HepG2 (cell line): ENCODE measurements around the gene CNOT6. TPM values are rescaled to one million over a fixed set of nuclear protein-coding genes. Genes with fewer than 3 reads are reported as not detected.

ENCODE experiments used
- ATAC-seq: fragments of 200-7000 bp; cut with Tn5 transposase; 3 replicates; pipeline ENCODE4 v1.9.1; 2020; ENCODE audit warnings: mild to moderate bottlenecking, moderate library complexity
- BruUV-seq: library from RNA; stranded (reverse); fragments of 400-500 nt; replicated peaks from 2 replicates; lab custom pipeline; 2021; lab: Mats Ljungman, UMichigan
- CTCF ChIA-PET: fragments of 300-600 bp; formaldehyde crosslinking; extraction: SDS; loops from one replicate; lab custom pipeline; 2021; ENCODE audit warnings: low total read pairs, inconsistent platforms, low intra/inter-chr PET ratio; lab: Yijun Ruan, JAX
- POLR2A ChIA-PET: fragments of 350-600 bp; sonication (Branson Sonifier 250); formaldehyde crosslinking; loops from one replicate; lab custom pipeline; 2020; ENCODE audit warnings: antibody characterized with exemption, inconsistent platforms; lab: Yijun Ruan, JAX
- DNase-seq: peaks from one replicate; pipeline ENCODE4 v3.0.0-alpha.2; 2015; ENCODE audit warnings: low spot score
- FAIRE-seq: peaks from 3 replicates; lab custom pipeline; 2011; peaks lifted over from hg19 to GRCh38; lab: Jason Lieb, UNC
- H2AFZ ChIP-seq: one replicate; pipeline ENCODE4 v1.6.1; 2011; ENCODE audit warnings: low read length, inconsistent platforms
- H3K27ac ChIP-seq: fragments of 300-600 bp; 3 replicates; pipeline ENCODE4 v1.8.0; 2011; ENCODE audit warnings: mixed run types, mild to moderate bottlenecking, mixed read lengths, low read length, inconsistent platforms; ENCODE audit not compliant: insufficient read depth; ENCODE audit errors: extremely low read length
- H3K27me3 ChIP-seq, 2 experiments: fragments of 200-600 bp in 1 of 2; 2 replicates in 1 of 2; 3 replicates in 1 of 2; pipeline versions ENCODE4 v1.6.0 to v1.8.0; 2011; ENCODE audit warnings: low read length in 2 of 2, mild to moderate bottlenecking in 2 of 2, moderate library complexity in 2 of 2, inconsistent platforms in 1 of 2; ENCODE audit not compliant: insufficient read depth in 2 of 2, control insufficient read depth in 1 of 2
- H3K36me3 ChIP-seq, 2 experiments: fragments of 200-600 bp in 1 of 2; replicated peaks in 1 of 2; 2 replicates in 1 of 2; 3 replicates in 1 of 2; pipeline versions ENCODE4 v1.5.1 to v1.8.0; 2011; ENCODE audit warnings: low read length in 2 of 2, inconsistent platforms in 1 of 2; ENCODE audit not compliant: insufficient read depth in 2 of 2, control insufficient read depth in 1 of 2
- H3K4me1 ChIP-seq: 2 replicates; pipeline ENCODE4 v1.5.1; 2012; ENCODE audit warnings: low read length, inconsistent platforms; ENCODE audit not compliant: insufficient read depth
- H3K4me2 ChIP-seq: 2 replicates; pipeline ENCODE4 v1.6.0; 2011; ENCODE audit warnings: low read depth, low read length, inconsistent platforms
- H3K4me3 ChIP-seq, 3 experiments: fragments of 200-600 bp in 1 of 3; sonication (generic), shearing (Covaris generic) in 1 of 3; replicated peaks in 1 of 3; 2 replicates each; pipeline ENCODE4 v1.5.1; 2011 to 2016; ENCODE audit warnings: low read length in 3 of 3, inconsistent platforms in 2 of 3, low read depth in 2 of 3, mild to moderate bottlenecking in 2 of 3, control low read depth in 1 of 3, mixed read lengths in 1 of 3; ENCODE audit not compliant: insufficient read depth in 1 of 3
- H3K79me2 ChIP-seq: one replicate; pipeline ENCODE4 v1.6.1; 2011; ENCODE audit warnings: low read length, inconsistent platforms; ENCODE audit not compliant: insufficient read depth
- H3K9ac ChIP-seq: 2 replicates; pipeline ENCODE4 v1.6.0; 2011; ENCODE audit warnings: mild to moderate bottlenecking, low read depth, low read length, inconsistent platforms; ENCODE audit not compliant: insufficient read depth
- H3K9me3 ChIP-seq: 2 replicates; pipeline ENCODE4 v1.5.1; 2012; ENCODE audit warnings: mild to moderate bottlenecking, low read length
- H4K20me1 ChIP-seq: 2 replicates; pipeline ENCODE4 v1.6.0; 2011; ENCODE audit warnings: inconsistent platforms, mild to moderate bottlenecking, low read length, moderate library complexity; ENCODE audit not compliant: insufficient read depth
- CHD2 ChIP-seq: IDR thresholded peaks from 2 replicates; pipeline ENCODE4 v1.6.1; 2011; ENCODE audit warnings: low read depth, low read length, improper control_type of control experiment
- HNRNPL ChIP-seq: fragments of 200-400 bp; formaldehyde crosslinking; IDR thresholded peaks from 2 replicates; pipeline ENCODE4 v1.6.1; 2017; ENCODE audit warnings: mild to moderate bottlenecking, low read depth, low read length
- ISX ChIP-seq: sonication (generic); formaldehyde crosslinking; conservative IDR thresholded peaks from 2 replicates; pipeline ENCODE4 v1.5.0; 2020; ENCODE audit warnings: missing genetic modification reagents
- KAT7 ChIP-seq: IDR thresholded peaks from 2 replicates; pipeline ENCODE4 v1.6.1; 2018; ENCODE audit warnings: borderline replicate concordance, missing compliant biosample characterization
- KLF9 ChIP-seq: IDR thresholded peaks from 2 replicates; pipeline ENCODE4 v1.6.1; 2016; ENCODE audit warnings: low read depth
- NFE2L1 ChIP-seq: sonication (generic); formaldehyde crosslinking; IDR thresholded peaks from 2 replicates; pipeline ENCODE4 v1.4.0; 2020; ENCODE audit warnings: missing genetic modification reagents, mild to moderate bottlenecking, borderline replicate concordance
- SALL2 ChIP-seq: sonication (generic); formaldehyde crosslinking; IDR thresholded peaks from 2 replicates; pipeline ENCODE4 v1.8.1; 2023; ENCODE audit warnings: mild to moderate bottlenecking, missing genetic modification reagents, inconsistent platforms
- TARDBP ChIP-seq: sonication (generic); formaldehyde crosslinking; IDR thresholded peaks from 2 replicates; pipeline ENCODE4 v1.8.0; 2022; ENCODE audit warnings: mild to moderate bottlenecking, missing genetic modification reagents
- ZNF263 ChIP-seq: sonication (generic); formaldehyde crosslinking; IDR thresholded peaks from 2 replicates; pipeline ENCODE4 v1.4.0; 2020; ENCODE audit warnings: missing genetic modification reagents
- ZNF546 ChIP-seq: sonication (generic); formaldehyde crosslinking; conservative IDR thresholded peaks from 2 replicates; pipeline ENCODE4 v1.8.1; 2023; ENCODE audit warnings: mild to moderate bottlenecking, missing genetic modification reagents
- ZNF550 ChIP-seq: sonication (generic); formaldehyde crosslinking; IDR thresholded peaks from 2 replicates; pipeline ENCODE4 v1.4.0; 2020; ENCODE audit warnings: mild to moderate bottlenecking, missing genetic modification reagents, borderline replicate concordance
- ZNF761 ChIP-seq: sonication (generic); formaldehyde crosslinking; conservative IDR thresholded peaks from 2 replicates; pipeline ENCODE4 v1.4.0; 2020; ENCODE audit warnings: mild to moderate bottlenecking, missing genetic modification reagents
- ZSCAN31 ChIP-seq: sonication (generic); formaldehyde crosslinking; IDR thresholded peaks from 2 replicates; pipeline ENCODE4 v1.5.0; 2020; ENCODE audit warnings: low read depth, mild to moderate bottlenecking, missing genetic modification reagents
- WGBS: methylation state at CpG from one replicate; pipeline ENCODE4 v1.1.6; 2017; ENCODE audit warnings: low lambda C conversion rate; 5-methylcytosine and 5-hydroxymethylcytosine counted together
- in situ Hi-C: cut with HindIII; loops from 2 replicates; pipeline ENCODE4 v1.10.0; 2017; ENCODE audit warnings: low pct_unique_long_range_greater_than_20kb; ENCODE audit not compliant: extremely low pct_ligation_motif_present
- intact Hi-C: fragments of 100-400 bp; cut with micrococcal nuclease; formaldehyde crosslinking; loops from one replicate; pipeline ENCODE4 v1.10.0; 2022; ENCODE audit not compliant: unreplicated experiment
- polyA plus RNA-seq, 8 experiments: library from polyadenylated mRNA; depleted of rRNA in 3 of 8; stranded (reverse) in 7 of 8; unstranded in 1 of 8; fragments of >200 nt; fragmentation: Illumina TruSeq in 4 of 8; extraction: Trizol in 4 of 8; gene quantifications; 2 replicates each; pipeline versions ENCODE4 v1.2.1 to v1.2.3, GENCODE V29; 2011 to 2016; ENCODE audit warnings: low read depth in 4 of 8, missing spikeins in 1 of 8, mixed read lengths in 1 of 8; ENCODE audit not compliant: insufficient read depth in 1 of 8
- total RNA-seq, 5 experiments: library from RNA; depleted of rRNA; stranded (reverse); fragments of >200 nt; fragmentation: Illumina TruSeq; extraction: Trizol; gene quantifications; 2 replicates each; pipeline ENCODE4 v1.2.3, GENCODE V29; 2016; ENCODE audit warnings: low read depth in 1 of 5
- TF ChIP-seq, protein P1 (sequence below): sonication (generic); formaldehyde crosslinking; IDR thresholded peaks from 2 replicates; pipeline ENCODE4 v1.4.0; 2020; ENCODE audit warnings: missing genetic modification reagents
- TF ChIP-seq, protein P2 (sequence below), 2 experiments: sonication (generic) in 1 of 2; formaldehyde crosslinking in 1 of 2; IDR thresholded peaks; 2 replicates each; pipeline versions ENCODE4 v1.4.0 to v1.6.1; 2018 to 2020; ENCODE audit warnings: missing genetic modification reagents in 2 of 2, borderline replicate concordance in 1 of 2, low read depth in 1 of 2, mild to moderate bottlenecking in 1 of 2, missing biosample characterization in 1 of 2
- TF ChIP-seq, protein P3 (sequence below): sonication (generic); formaldehyde crosslinking; conservative IDR thresholded peaks from 2 replicates; pipeline ENCODE4 v1.8.0; 2022; ENCODE audit warnings: mild to moderate bottlenecking, moderate library complexity, missing genetic modification reagents
- TF ChIP-seq, protein P4 (sequence below): conservative IDR thresholded peaks from 2 replicates; pipeline ENCODE4 v1.6.1; 2018; ENCODE audit warnings: missing genetic modification reagents
- TF ChIP-seq, protein P5 (sequence below): sonication (generic); formaldehyde crosslinking; IDR thresholded peaks from 2 replicates; pipeline ENCODE4 v1.4.0; 2020; ENCODE audit warnings: mild to moderate bottlenecking, missing genetic modification reagents

CNOT6 gene
- total and polyA plus RNA-seq, 2 of the 13 experiments (the other 11 are each of a cell fraction or from before 2014, with no cell fraction given), result 8.8 to 9.1 TPM

DNA sequence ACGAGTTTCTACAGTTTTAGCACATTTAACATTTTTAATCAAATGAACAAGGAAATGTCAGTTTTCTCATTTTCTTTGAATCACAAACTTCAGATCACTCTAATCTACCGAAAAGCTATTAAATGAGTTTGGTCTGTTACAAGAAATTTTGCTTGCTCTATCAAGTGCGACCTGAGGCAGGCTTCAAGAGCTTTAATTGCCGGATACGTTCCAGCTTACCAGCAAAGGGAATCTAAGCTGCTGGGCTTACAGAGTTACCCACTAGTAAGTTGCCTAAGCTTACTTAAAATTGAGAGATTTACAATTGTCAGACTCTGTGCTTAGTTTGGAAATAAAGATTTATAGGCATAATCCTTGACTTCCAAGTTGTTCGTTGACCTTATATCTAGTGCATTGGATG lies 86.5 kb downstream of the CNOT6 start:
- FAIRE-seq, result no peak
- no peak overlapping the region for H3K4me3 ChIP-seq

More for the DNA sequence above, 86.5 kb downstream of the CNOT6 start:
- Histone ChIP-seq H3K9ac (no peak overlapping the region), H2AFZ (no peak overlapping the region), H3K27ac (no peak overlapping the region), H4K20me1 (no peaks in the 10 kb centered on the region), H3K4me2 (no peak overlapping the region), H3K79me2 (no peaks in the 10 kb centered on the region), H3K27me3 (no peaks in the 10 kb centered on the region), H3K36me3 (peaks cover 0 to 5% of the 10 kb centered on the region in 2 experiments; a peak in 2 of 5 replicates), H3K4me1 (no peaks in the 10 kb centered on the region), H3K9me3 (no peaks in the 10 kb centered on the region)
- no TSS peak for BruUV-seq
- WGBS, result 90% methylated on average over 6 of the region's 6 CpGs
- intact Hi-C loops (no loop called here), in situ Hi-C loops (no loop called here)
- ChIA-PET CTCF (no interaction called here), POLR2A (no interaction called here)
- DNase-seq, result no peak
- TF ChIP-seq HNRNPL, result no peak
- no peak for TF ChIP-seq ZSCAN31 (CRISPR knock-in tag)
- TF ChIP-seq ZNF761 (CRISPR knock-in tag), result no peak
- TF ChIP-seq TARDBP (CRISPR knock-in tag), result no peak
- TF ChIP-seq ZNF550 (CRISPR knock-in tag), result no peak
- TF ChIP-seq ISX (CRISPR knock-in tag), result no peak
- TF ChIP-seq KAT7 (CRISPR knock-in tag), result no peak
- TF ChIP-seq ZNF263 (CRISPR knock-in tag), result no peak
- no peak for TF ChIP-seq KLF9 (CRISPR knock-in tag)
- TF ChIP-seq, protein P1, sequence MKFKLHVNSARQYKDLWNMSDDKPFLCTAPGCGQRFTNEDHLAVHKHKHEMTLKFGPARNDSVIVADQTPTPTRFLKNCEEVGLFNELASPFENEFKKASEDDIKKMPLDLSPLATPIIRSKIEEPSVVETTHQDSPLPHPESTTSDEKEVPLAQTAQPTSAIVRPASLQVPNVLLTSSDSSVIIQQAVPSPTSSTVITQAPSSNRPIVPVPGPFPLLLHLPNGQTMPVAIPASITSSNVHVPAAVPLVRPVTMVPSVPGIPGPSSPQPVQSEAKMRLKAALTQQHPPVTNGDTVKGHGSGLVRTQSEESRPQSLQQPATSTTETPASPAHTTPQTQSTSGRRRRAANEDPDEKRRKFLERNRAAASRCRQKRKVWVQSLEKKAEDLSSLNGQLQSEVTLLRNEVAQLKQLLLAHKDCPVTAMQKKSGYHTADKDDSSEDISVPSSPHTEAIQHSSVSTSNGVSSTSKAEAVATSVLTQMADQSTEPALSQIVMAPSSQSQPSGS (CRISPR knock-in tag), result no peak
- TF ChIP-seq, protein P2, sequence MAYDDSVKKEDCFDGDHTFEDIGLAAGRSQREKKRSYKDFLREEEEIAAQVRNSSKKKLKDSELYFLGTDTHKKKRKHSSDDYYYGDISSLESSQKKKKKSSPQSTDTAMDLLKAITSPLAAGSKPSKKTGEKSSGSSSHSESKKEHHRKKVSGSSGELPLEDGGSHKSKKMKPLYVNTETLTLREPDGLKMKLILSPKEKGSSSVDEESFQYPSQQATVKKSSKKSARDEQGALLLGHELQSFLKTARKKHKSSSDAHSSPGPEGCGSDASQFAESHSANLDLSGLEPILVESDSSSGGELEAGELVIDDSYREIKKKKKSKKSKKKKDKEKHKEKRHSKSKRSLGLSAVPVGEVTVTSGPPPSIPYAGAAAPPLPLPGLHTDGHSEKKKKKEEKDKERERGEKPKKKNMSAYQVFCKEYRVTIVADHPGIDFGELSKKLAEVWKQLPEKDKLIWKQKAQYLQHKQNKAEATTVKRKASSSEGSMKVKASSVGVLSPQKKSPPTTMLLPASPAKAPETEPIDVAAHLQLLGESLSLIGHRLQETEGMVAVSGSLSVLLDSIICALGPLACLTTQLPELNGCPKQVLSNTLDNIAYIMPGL (CRISPR knock-in tag; IDR thresholded peaks at IDR 0.05; ENCODE audit: borderline replicate concordance in 1 of 2, low read depth in 1 of 2), result no peak
- TF ChIP-seq, protein P3, sequence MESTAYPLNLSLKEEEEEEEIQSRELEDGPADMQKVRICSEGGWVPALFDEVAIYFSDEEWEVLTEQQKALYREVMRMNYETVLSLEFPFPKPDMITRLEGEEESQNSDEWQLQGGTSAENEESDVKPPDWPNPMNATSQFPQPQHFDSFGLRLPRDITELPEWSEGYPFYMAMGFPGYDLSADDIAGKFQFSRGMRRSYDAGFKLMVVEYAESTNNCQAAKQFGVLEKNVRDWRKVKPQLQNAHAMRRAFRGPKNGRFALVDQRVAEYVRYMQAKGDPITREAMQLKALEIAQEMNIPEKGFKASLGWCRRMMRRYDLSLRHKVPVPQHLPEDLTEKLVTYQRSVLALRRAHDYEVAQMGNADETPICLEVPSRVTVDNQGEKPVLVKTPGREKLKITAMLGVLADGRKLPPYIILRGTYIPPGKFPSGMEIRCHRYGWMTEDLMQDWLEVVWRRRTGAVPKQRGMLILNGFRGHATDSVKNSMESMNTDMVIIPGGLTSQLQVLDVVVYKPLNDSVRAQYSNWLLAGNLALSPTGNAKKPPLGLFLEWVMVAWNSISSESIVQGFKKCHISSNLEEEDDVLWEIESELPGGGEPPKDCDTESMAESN, result no peak
- no peak for TF ChIP-seq CHD2
- TF ChIP-seq, protein P4, sequence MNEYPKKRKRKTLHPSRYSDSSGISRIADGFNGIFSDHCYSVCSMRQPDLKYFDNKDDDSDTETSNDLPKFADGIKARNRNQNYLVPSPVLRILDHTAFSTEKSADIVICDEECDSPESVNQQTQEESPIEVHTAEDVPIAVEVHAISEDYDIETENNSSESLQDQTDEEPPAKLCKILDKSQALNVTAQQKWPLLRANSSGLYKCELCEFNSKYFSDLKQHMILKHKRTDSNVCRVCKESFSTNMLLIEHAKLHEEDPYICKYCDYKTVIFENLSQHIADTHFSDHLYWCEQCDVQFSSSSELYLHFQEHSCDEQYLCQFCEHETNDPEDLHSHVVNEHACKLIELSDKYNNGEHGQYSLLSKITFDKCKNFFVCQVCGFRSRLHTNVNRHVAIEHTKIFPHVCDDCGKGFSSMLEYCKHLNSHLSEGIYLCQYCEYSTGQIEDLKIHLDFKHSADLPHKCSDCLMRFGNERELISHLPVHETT, result no peak
- TF ChIP-seq, protein P5, sequence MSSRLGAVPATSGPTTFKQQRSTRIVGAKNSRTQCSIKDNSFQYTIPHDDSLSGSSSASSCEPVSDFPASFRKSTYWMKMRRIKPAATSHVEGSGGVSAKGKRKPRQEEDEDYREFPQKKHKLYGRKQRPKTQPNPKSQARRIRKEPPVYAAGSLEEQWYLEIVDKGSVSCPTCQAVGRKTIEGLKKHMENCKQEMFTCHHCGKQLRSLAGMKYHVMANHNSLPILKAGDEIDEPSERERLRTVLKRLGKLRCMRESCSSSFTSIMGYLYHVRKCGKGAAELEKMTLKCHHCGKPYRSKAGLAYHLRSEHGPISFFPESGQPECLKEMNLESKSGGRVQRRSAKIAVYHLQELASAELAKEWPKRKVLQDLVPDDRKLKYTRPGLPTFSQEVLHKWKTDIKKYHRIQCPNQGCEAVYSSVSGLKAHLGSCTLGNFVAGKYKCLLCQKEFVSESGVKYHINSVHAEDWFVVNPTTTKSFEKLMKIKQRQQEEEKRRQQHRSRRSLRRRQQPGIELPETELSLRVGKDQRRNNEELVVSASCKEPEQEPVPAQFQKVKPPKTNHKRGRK, result no peak
- TF ChIP-seq ZNF546 (CRISPR knock-in tag), result no peak
- no peak for TF ChIP-seq SALL2 (CRISPR knock-in tag)
- TF ChIP-seq NFE2L1, result no peak
- ATAC-seq, result no peak
